GM21529 (cell line): ENCODE measurements around the gene HINT2.

Source experiments
- ATAC-seq: cut with Tn5 transposase; IDR thresholded peaks from one replicate; pipeline ENCODE4 v1.9.1; 2021; ENCODE audit not compliant: unreplicated experiment

HINT2 gene

GRCh38 chr9:35812025-35812602 lies 2.7 kb downstream of the HINT2 start, which contains the start of gene SPAG8:
TSS of gene SPAG8 (minus strand) at chr9:35812262. CDS start at chr9:35812147, 115 bp downstream.
- peak; percentile 60 for ATAC-seq

- ATAC-seq, result no peak
Observed at GRCh38 chr9:35811381-35812024, 3.3 kb downstream of the HINT2 start.

- ATAC-seq, result no peak
Observed at GRCh38 chr9:35810122-35810521, 4.7 kb downstream of the HINT2 start.

GRCh38 chr9:35808433-35808832 lies 6.4 kb downstream of the HINT2 start:
- no peak for ATAC-seq

GRCh38 chr9:35806101-35806500 lies 8.7 kb downstream of the HINT2 start:
- ATAC-seq, result no peak

GRCh38 chr9:35801328-35802128 lies 13.3 kb downstream of the HINT2 start:
- ATAC-seq, result no peak

GRCh38 chr9:35800530-35800929 lies 14.3 kb downstream of the HINT2 start:
- no peak for ATAC-seq

GRCh38 chr9:35798658-35799374 lies 16.0 kb downstream of the HINT2 start:
- no peak for ATAC-seq

GRCh38 chr9:35797311-35798109 lies 17.3 kb downstream of the HINT2 start:
- no peak for ATAC-seq

GRCh38 chr9:35795695-35796094 lies 19.1 kb downstream of the HINT2 start:
- ATAC-seq, result no peak

GRCh38 chr9:35793461-35793860 lies 21.4 kb downstream of the HINT2 start:
- no peak for ATAC-seq

GRCh38 chr9:35792826-35793225 lies 22.0 kb downstream of the HINT2 start:
- no peak for ATAC-seq

- ATAC-seq, result no peak
Observed at GRCh38 chr9:35792024-35792813, 22.6 kb downstream of the HINT2 start.

GRCh38 chr9:35791297-35791921 lies 23.4 kb downstream of the HINT2 start, which contains the start of gene NPR2:
TSS of gene NPR2 (plus strand) at chr9:35791591. CDS start at chr9:35792409, 818 bp downstream.
- ATAC-seq, result no peak

GRCh38 chr9:35790385-35791296 lies 24.2 kb downstream of the HINT2 start:
- no peak for ATAC-seq

- no peak for ATAC-seq
Observed at GRCh38 chr9:35790025-35790384, 24.8 kb downstream of the HINT2 start.

GRCh38 chr9:35789541-35789940 lies 25.3 kb downstream of the HINT2 start:
- ATAC-seq, result no peak

GRCh38 chr9:35783418-35783817 lies 31.4 kb downstream of the HINT2 start:
- ATAC-seq, result no peak
